HG03439 (cell line): Measurements from ENCODE around the gene ICE1.
"Not testable (repeated sequence)": the region's sequence is repeated elsewhere in the genome, so short reads cannot be mapped to it uniquely, and the experiment has no call there.

Experiments
- ATAC-seq: cut with Tn5 transposase; IDR thresholded peaks from one replicate; pipeline ENCODE4 v1.9.1; 2021; ENCODE audit warnings: mild to moderate bottlenecking, moderate library complexity; ENCODE audit not compliant: unreplicated experiment

ICE1 gene

GRCh38 chr5:5437227-5438172 lies 15.0 kb downstream of the ICE1 start:
- no peak for ATAC-seq

- no peak for ATAC-seq
Measured at GRCh38 chr5:5451863-5452262, 29.4 kb downstream of the ICE1 start.

GRCh38 chr5:5453131-5453530 lies 30.7 kb downstream of the ICE1 start:
- no peak for ATAC-seq

GRCh38 chr5:5454391-5454790 lies 31.9 kb downstream of the ICE1 start:
- no peak for ATAC-seq

- no peak for ATAC-seq
Measured at GRCh38 chr5:5456858-5457257, 34.4 kb downstream of the ICE1 start.

GRCh38 chr5:5460311-5460710 lies 37.8 kb downstream of the ICE1 start:
- ATAC-seq: no peak

- no peak for ATAC-seq
Measured at GRCh38 chr5:5461012-5461411, 38.5 kb downstream of the ICE1 start.

- ATAC-seq: no peak
Measured at GRCh38 chr5:5464036-5464715, 41.7 kb downstream of the ICE1 start.

GRCh38 chr5:5466227-5466626 lies 43.8 kb downstream of the ICE1 start:
- ATAC-seq: no peak

GRCh38 chr5:5467737-5468136 lies 45.3 kb downstream of the ICE1 start:
- no peak for ATAC-seq

GRCh38 chr5:5470933-5471332 lies 48.5 kb downstream of the ICE1 start:
- ATAC-seq: no peak

- no peak for ATAC-seq
Measured at GRCh38 chr5:5473226-5473625, 50.7 kb downstream of the ICE1 start.

- no peak for ATAC-seq
Measured at GRCh38 chr5:5474961-5475360, 52.5 kb downstream of the ICE1 start.

GRCh38 chr5:5475975-5476374 lies 53.5 kb downstream of the ICE1 start:
- ATAC-seq: no peak

GRCh38 chr5:5479578-5479977 lies 57.1 kb downstream of the ICE1 start:
- ATAC-seq: not testable (repeated sequence)

- no peak for ATAC-seq
Measured at GRCh38 chr5:5480481-5481111, 58.1 kb downstream of the ICE1 start.

GRCh38 chr5:5481206-5481605 lies 58.7 kb downstream of the ICE1 start:
- no peak for ATAC-seq

GRCh38 chr5:5481633-5482032 lies 59.2 kb downstream of the ICE1 start:
- ATAC-seq: no peak

GRCh38 chr5:5483350-5483749 lies 60.9 kb downstream of the ICE1 start:
- no peak for ATAC-seq

GRCh38 chr5:5483880-5484598 lies 61.6 kb downstream of the ICE1 start:
- ATAC-seq: no peak

- no peak for ATAC-seq
Measured at GRCh38 chr5:5486122-5486521, 63.6 kb downstream of the ICE1 start.
